Kidney (tissue), 14 donors: Measurements from ENCODE around the gene P3H3. TPM values are rescaled to one million over a fixed set of nuclear protein-coding genes. Genes with fewer than 3 reads are reported as not detected.

Experiments
- DNase-seq, 5 donors: peaks; one replicate each; pipeline ENCODE4 v3.0.0-alpha.2; 2013 to 2020
- FAIRE-seq: peaks from 2 replicates; lab custom pipeline; 2012; peaks lifted over from hg19 to GRCh38; lab: Jason Lieb, UNC
- H3K27ac ChIP-seq, 2 donors: one replicate each; pipeline ENCODE4 v1.7.0; 2013; ENCODE audit warnings: low read depth in 2 of 2, low read length in 2 of 2, inconsistent platforms in 1 of 2
- H3K27me3 ChIP-seq: one replicate; pipeline ENCODE4 v1.7.1; 2013; ENCODE audit warnings: low read length, inconsistent platforms; ENCODE audit not compliant: control insufficient read depth, insufficient read depth
- H3K36me3 ChIP-seq, 3 donors: one replicate each; pipeline versions ENCODE4 v1.7.0 to v1.7.1; 2013; ENCODE audit warnings: low read length in 3 of 3, control low read depth in 1 of 3, inconsistent platforms in 1 of 3; ENCODE audit not compliant: insufficient read depth in 3 of 3, control insufficient read depth in 2 of 3
- H3K4me1 ChIP-seq, 3 donors: one replicate each; pipeline versions ENCODE4 v1.7.0 to v1.7.1; 2013; ENCODE audit warnings: low read length in 3 of 3, inconsistent platforms in 1 of 3, low read depth in 1 of 3; ENCODE audit not compliant: control insufficient read depth in 2 of 3, insufficient read depth in 2 of 3
- H3K4me3 ChIP-seq, 3 donors: one replicate each; pipeline versions ENCODE4 v1.7.0 to v1.8.1; 2013; ENCODE audit warnings: low read length in 3 of 3, control low read depth in 1 of 3, inconsistent platforms in 1 of 3
- H3K9ac ChIP-seq, 3 donors: one replicate each; pipeline versions ENCODE4 v1.7.0 to v1.7.1; 2013; ENCODE audit warnings: low read length in 3 of 3, control low read depth in 1 of 3, inconsistent platforms in 1 of 3
- H3K9me3 ChIP-seq, 3 donors: one replicate each; pipeline versions ENCODE4 v1.7.0 to v1.7.1; 2013; ENCODE audit warnings: low read length in 3 of 3, control low read depth in 1 of 3, inconsistent platforms in 1 of 3; ENCODE audit not compliant: control insufficient read depth in 2 of 3, insufficient read depth in 1 of 3
- CTCF ChIP-seq: IDR thresholded peaks from 3 replicates; pipeline ENCODE4 v1.5.1; 2012; ENCODE audit warnings: mild to moderate bottlenecking, moderate library complexity, borderline replicate concordance; ENCODE audit not compliant: insufficient read depth; ENCODE audit errors: extremely low read depth
- intact Hi-C: fragments of 100-400 bp; cut with DNase I; formaldehyde crosslinking; loops from one replicate; pipeline ENCODE4 v1.11.1; 2022
- polyA plus RNA-seq: library from polyadenylated mRNA; stranded (reverse); fragments of 350-450 nt; fragmentation: Illumina TruSeq; extraction: RNeasy Lipid Tissue Mini Kit (QIAGEN cat#74804); gene quantifications from one replicate; pipeline ENCODE4 v1.2.3, GENCODE V29; 2014; ENCODE audit warnings: low read depth, low replicate concordance; ENCODE audit not compliant: insufficient read depth
- total RNA-seq: library from RNA; stranded (reverse); fragmentation: NEBNext Ultra II Directional; extraction: Animal tissue kit (Norgen Biotek cat#: 25700); gene quantifications from one replicate; pipeline ENCODE4 v1.2.1, GENCODE V29; 2021
- donor health status: control.
- donor health status: control.
- donor health status: control.
- donor health status: control.
- donor health status: control.
- donor health status: DM: yes; HTN: yes; CAD: no.
- donor health status: Normal renal cell carcinoma (clear cell type).

P3H3 gene
- total and polyA plus RNA-seq, 2 donors from 2014 or later: 17.0 to 18.5 TPM

- TF ChIP-seq CTCF: no peak
- Histone ChIP-seq H3K27me3 (no peaks in the 10 kb centered on the region), H3K27ac (no peak overlapping the region), H3K9me3 (peaks cover 0 to 2% (median 0%) of the 10 kb centered on the region in 3 donors), H3K9ac (no peak overlapping the region), H3K4me3 (no peak overlapping the region), H3K4me1 (peaks cover 0 to 12% (median 8%) of the 10 kb centered on the region in 3 donors), H3K36me3 (peaks cover 0 to 3% (median 0%) of the 10 kb centered on the region in 3 donors)
- intact Hi-C loops: loop anchor here (10.0 kb wide), 1 partner anchor 65 kb away; the partner anchor contains the start of gene MLF2
- FAIRE-seq (no peak), DNase-seq (peak in 2 of 5 donors; percentile 38 to 61)
Observed at GRCh38 chr12:6819106-6820030, 8.8 kb upstream of the P3H3 start.

GRCh38 chr12:6820166-6820565 is 8.0 kb upstream of the P3H3 start:
- Histone ChIP-seq H3K4me3 (no peak overlapping the region), H3K27ac (no peak overlapping the region), H3K4me1 (peaks cover 0 to 12% (median 8%) of the 10 kb centered on the region in 3 donors), H3K27me3 (no peaks in the 10 kb centered on the region), H3K36me3 (peaks cover 0 to 3% (median 0%) of the 10 kb centered on the region in 3 donors), H3K9me3 (peaks cover 0 to 2% (median 0%) of the 10 kb centered on the region in 3 donors), H3K9ac (no peak overlapping the region)
- FAIRE-seq: no peak
- peak in 1 of 5 donors; percentile 60 for DNase-seq
- no peak for TF ChIP-seq CTCF
- intact Hi-C loops: loop anchor here (10.0 kb wide), 1 partner anchor 65 kb away; the partner anchor contains the start of gene MLF2

GRCh38 chr12:6821591-6822425 is 6.4 kb upstream of the P3H3 start, which contains the start of gene GPR162:
Gene GPR162, plus strand, starts transcription at chr12:6821821. Its CDS starts 2,078 bp downstream, at chr12:6823899.
- intact Hi-C loops: loop anchor here (10.0 kb wide), 1 partner anchor 67 kb away; the partner anchor contains the start of gene MLF2
- TF ChIP-seq CTCF: no peak
- H3K27me3 ChIP-seq: no peaks in the 10 kb centered on the region
- H3K4me1 ChIP-seq: peaks cover 0 to 14% (median 8%) of the 10 kb centered on the region in 3 donors
- H3K36me3 ChIP-seq: peaks cover 0 to 3% (median 0%) of the 10 kb centered on the region in 3 donors
- H3K9ac ChIP-seq: peak within 1 kb of the TSS in 2 of 3 donors; percentile 26 to 44
- DNase-seq (peak; percentile 90 to 95 (median 95)), FAIRE-seq (no peak)
- H3K27ac ChIP-seq: no peak within 1 kb of the TSS
- peaks cover 0 to 2% (median 0%) of the 10 kb centered on the region in 3 donors for H3K9me3 ChIP-seq
- peak within 1 kb of the TSS in 2 of 3 donors; percentile 32 to 57 for H3K4me3 ChIP-seq
